ENCODE results near the gene UNC93A. TPM values are rescaled to one million over a fixed set of nuclear protein-coding genes. Genes with fewer than 3 reads are reported as not detected.
A peak's percentile ranks its signal among the peaks of the same experiment; 100 is the strongest.

Gene UNC93A
- total RNA-seq, 1 experiment from 2014 or later: not detected

DNA sequence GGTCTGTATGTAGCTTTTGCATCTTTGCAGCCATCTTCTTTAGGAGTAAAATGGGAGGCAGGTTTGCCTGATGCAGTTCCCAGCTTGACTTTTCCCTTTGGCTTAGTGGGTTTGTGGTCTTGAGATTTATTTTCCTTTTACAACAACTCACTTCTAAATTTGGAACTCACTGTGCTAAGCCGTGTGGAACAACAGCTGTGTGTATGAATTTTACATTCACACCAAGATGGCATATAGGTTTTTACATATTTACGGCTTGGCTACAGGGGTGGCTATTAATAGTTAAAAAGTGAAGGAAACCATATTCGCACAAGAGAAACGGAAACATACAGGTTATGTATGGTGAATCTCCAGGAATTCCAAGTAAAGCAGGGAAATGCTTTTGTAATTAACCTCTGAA is 36.3 kb downstream of the UNC93A start:
- Mint-ChIP-seq H3K9me3 (ENCODE audit: low read depth, unreplicated experiment) (no peaks in the 10 kb centered on the region), H3K27me3 (ENCODE audit: unreplicated experiment) (peaks cover 12% of the 10 kb centered on the region), H3K4me3 (ENCODE audit: low read depth, unreplicated experiment) (no peak overlapping the region), H3K36me3 (ENCODE audit: insufficient read depth, unreplicated experiment) (no peaks in the 10 kb centered on the region), H3K4me1 (ENCODE audit: low read depth, unreplicated experiment) (peaks cover 18% of the 10 kb centered on the region), H3K27ac (ENCODE audit: unreplicated experiment) (no peak overlapping the region)
- intact Hi-C loops (cut with micrococcal nuclease; ENCODE audit: unreplicated experiment): no loop called here
- CTCF ChIA-PET: no interaction called here
- TF ChIP-seq, protein P1, sequence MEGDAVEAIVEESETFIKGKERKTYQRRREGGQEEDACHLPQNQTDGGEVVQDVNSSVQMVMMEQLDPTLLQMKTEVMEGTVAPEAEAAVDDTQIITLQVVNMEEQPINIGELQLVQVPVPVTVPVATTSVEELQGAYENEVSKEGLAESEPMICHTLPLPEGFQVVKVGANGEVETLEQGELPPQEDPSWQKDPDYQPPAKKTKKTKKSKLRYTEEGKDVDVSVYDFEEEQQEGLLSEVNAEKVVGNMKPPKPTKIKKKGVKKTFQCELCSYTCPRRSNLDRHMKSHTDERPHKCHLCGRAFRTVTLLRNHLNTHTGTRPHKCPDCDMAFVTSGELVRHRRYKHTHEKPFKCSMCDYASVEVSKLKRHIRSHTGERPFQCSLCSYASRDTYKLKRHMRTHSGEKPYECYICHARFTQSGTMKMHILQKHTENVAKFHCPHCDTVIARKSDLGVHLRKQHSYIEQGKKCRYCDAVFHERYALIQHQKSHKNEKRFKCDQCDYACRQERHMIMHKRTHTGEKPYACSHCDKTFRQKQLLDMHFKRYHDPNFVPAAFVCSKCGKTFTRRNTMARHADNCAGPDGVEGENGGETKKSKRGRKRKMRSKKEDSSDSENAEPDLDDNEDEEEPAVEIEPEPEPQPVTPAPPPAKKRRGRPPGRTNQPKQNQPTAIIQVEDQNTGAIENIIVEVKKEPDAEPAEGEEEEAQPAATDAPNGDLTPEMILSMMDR (IDR thresholded peaks at IDR 0.05; ENCODE audit: unreplicated experiment): no peak
- BruUV-seq (replicated peaks): no TSS peak
- no peak for DNase-seq

DNA sequence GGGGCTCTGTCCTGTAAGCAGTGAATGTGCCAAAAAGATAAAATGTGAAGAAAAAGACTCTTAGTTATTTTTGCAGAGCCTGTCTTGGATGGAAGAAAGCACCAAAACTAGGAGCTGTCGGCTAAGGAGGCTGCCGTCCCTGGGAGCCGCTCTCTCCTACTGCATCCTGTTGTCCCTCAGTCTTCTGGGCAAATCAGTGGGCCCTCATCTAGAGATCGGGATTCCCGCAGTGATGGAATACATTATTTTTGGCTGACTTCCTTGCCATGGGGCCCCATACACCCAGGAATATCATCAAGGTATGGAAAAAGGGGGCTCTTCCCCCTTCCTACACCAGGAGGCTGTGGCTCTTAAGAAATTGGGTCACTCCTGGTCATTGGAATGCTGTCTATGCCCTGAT is 37.0 kb downstream of the UNC93A start:
- CTCF ChIA-PET: no interaction called here
- H3K27me3 Mint-ChIP-seq (ENCODE audit: unreplicated experiment): peaks cover 12% of the 10 kb centered on the region
- peaks cover 18% of the 10 kb centered on the region for H3K4me1 Mint-ChIP-seq (ENCODE audit: low read depth, unreplicated experiment)
- no TSS peak for BruUV-seq (replicated peaks)
- TF ChIP-seq, protein P1 (IDR thresholded peaks at IDR 0.05; ENCODE audit: unreplicated experiment): no peak
- intact Hi-C loops (cut with micrococcal nuclease; ENCODE audit: unreplicated experiment): no loop called here
- no peaks in the 10 kb centered on the region for H3K36me3 Mint-ChIP-seq (ENCODE audit: insufficient read depth, unreplicated experiment)
- no peak overlapping the region for H3K4me3 Mint-ChIP-seq (ENCODE audit: low read depth, unreplicated experiment)
- H3K27ac Mint-ChIP-seq (ENCODE audit: unreplicated experiment): no peak overlapping the region
- no peak for DNase-seq
- H3K9me3 Mint-ChIP-seq (ENCODE audit: low read depth, unreplicated experiment): no peaks in the 10 kb centered on the region

GRCh38 chr6:167329014-167329413 is 37.9 kb downstream of the UNC93A start:
- intact Hi-C loops (cut with micrococcal nuclease; ENCODE audit: unreplicated experiment): no loop called here
- Mint-ChIP-seq H3K27ac (ENCODE audit: unreplicated experiment) (peak overlapping the region; percentile 47), H3K4me3 (ENCODE audit: low read depth, unreplicated experiment) (no peak overlapping the region), H3K4me1 (ENCODE audit: low read depth, unreplicated experiment) (peaks cover 18% of the 10 kb centered on the region), H3K27me3 (ENCODE audit: unreplicated experiment) (peaks cover 12% of the 10 kb centered on the region), H3K36me3 (ENCODE audit: insufficient read depth, unreplicated experiment) (no peaks in the 10 kb centered on the region), H3K9me3 (ENCODE audit: low read depth, unreplicated experiment) (no peaks in the 10 kb centered on the region)
- BruUV-seq (replicated peaks): no TSS peak
- CTCF ChIA-PET: no interaction called here
- DNase-seq: peak; percentile 29
- TF ChIP-seq, protein P1 (IDR thresholded peaks at IDR 0.05; ENCODE audit: unreplicated experiment): no peak

GRCh38 chr6:167330750-167331149 is 39.6 kb downstream of the UNC93A start:
- no peaks in the 10 kb centered on the region for H3K36me3 Mint-ChIP-seq (ENCODE audit: insufficient read depth, unreplicated experiment)
- no peak overlapping the region for H3K4me3 Mint-ChIP-seq (ENCODE audit: low read depth, unreplicated experiment)
- intact Hi-C loops (cut with micrococcal nuclease; ENCODE audit: unreplicated experiment): no loop called here
- no peaks in the 10 kb centered on the region for H3K9me3 Mint-ChIP-seq (ENCODE audit: low read depth, unreplicated experiment)
- H3K4me1 Mint-ChIP-seq (ENCODE audit: low read depth, unreplicated experiment): peaks cover 18% of the 10 kb centered on the region
- H3K27ac Mint-ChIP-seq (ENCODE audit: unreplicated experiment): no peak overlapping the region
- TF ChIP-seq, protein P1 (IDR thresholded peaks at IDR 0.05; ENCODE audit: unreplicated experiment): no peak
- no TSS peak for BruUV-seq (replicated peaks)
- peaks cover 12% of the 10 kb centered on the region for H3K27me3 Mint-ChIP-seq (ENCODE audit: unreplicated experiment)
- DNase-seq: no peak
- CTCF ChIA-PET: no interaction called here

Data from Calu3 (cell line).